ENCODE measurements around the gene COL15A1. TPM values are rescaled to one million over a fixed set of nuclear protein-coding genes. Genes with fewer than 3 reads are reported as not detected.
A peak's percentile ranks its signal among the peaks of the same experiment; 100 is the strongest.

COL15A1 gene
- total RNA-seq, 4 donors from 2014 or later: 20.7 to 98.5 (median 55.0) TPM

GRCh38 chr9:99103901-99104458 lies 160.3 kb downstream of the COL15A1 start:
- TF ChIP-seq CTCF (IDR thresholded peaks at IDR 0.05): no peak
- DNase-seq (ENCODE audit: low spot score) (no peak), ATAC-seq (ENCODE audit: low FRiP score) (peak; percentile 3)

DNA sequence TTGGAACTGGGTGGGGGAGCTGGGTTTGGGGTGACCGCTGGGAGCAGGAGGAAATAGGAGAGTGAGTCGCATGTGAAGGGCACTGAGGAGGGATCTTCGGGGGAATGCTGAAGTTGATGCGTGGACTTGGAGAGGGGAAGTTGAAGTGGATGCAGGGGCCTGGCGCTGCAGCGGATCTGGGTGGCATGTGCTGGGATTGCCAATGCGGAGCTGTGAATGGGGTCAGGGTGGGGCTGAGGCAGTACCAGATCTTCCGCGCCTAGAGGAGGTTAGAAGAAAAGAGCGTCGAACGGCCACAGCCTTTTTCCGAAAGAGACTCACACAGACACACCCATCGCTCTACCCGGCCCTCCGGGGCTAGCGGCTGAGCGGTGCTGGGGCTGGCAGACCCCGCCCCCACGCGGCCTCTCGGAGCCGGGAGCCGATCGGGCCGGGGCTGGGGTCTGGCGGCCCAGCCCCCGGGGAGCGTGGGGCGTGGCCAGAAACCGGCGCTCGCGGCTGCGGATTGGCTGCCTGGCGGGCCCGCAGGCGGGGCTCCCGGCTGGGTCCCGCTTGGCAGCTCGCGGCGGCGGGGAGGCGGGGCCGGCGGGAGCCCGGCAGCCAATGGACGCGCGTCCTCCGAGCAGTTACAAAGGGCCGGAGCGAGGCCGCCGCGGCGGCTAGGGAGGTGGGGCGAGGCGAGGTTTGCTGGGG lies 160.9 kb downstream of the COL15A1 start, which contains the start of gene TGFBR1:
Gene TGFBR1, plus strand, starts transcription at position 655 of the 693 bp plus-strand sequence. CDS start 93 bp downstream, outside the sequence.
- peak; percentile 58 for DNase-seq (ENCODE audit: low spot score)
- ATAC-seq (ENCODE audit: low FRiP score): peak; percentile 91
- TF ChIP-seq CTCF (IDR thresholded peaks at IDR 0.05): no peak

- ATAC-seq (ENCODE audit: low FRiP score): peak; percentile 93
- DNase-seq (ENCODE audit: low spot score): peak; percentile 51
- no peak for TF ChIP-seq CTCF (IDR thresholded peaks at IDR 0.05)
Measured at GRCh38 chr9:99105152-99106043, 161.7 kb downstream of the COL15A1 start.

DNA sequence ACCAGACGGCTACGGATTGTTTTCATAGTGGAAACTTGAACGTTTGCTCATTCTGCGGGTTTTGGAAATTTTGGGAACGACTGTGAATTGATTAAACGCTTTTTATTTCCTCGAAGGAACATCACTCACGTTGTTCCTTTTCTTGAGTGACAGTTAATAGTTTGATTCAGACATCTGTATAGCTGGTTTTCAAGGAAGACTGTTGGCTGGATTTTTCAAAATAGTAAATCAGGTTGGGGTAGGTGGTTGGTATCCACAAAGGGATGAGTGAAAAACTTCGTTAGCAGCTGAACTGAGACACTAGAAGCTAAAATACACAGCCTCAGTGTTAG lies 162.3 kb downstream of the COL15A1 start:
- DNase-seq (ENCODE audit: low spot score): no peak
- TF ChIP-seq CTCF (IDR thresholded peaks at IDR 0.05): no peak
- ATAC-seq (ENCODE audit: low FRiP score): no peak

DNA sequence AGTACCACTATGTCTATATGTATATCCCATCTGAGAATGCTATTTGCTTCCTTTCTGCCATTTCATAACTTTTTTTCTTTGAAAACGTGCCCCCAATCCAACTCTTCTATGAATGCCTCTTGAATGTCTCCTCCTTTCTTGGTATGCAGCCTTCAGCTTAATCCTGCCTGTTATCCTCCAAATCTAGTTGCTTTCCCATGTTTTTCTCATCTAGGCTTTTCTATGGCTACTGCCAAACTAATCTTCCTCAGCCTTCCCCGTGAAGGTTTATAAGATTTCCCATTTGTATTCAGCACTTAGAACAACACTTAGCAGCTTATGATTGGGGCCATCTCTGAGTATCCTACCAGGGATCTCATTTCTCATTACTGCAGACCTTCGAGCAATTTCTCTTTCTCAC lies 163.7 kb downstream of the COL15A1 start:
- DNase-seq (ENCODE audit: low spot score) (no peak), ATAC-seq (ENCODE audit: low FRiP score) (no peak)
- TF ChIP-seq CTCF (IDR thresholded peaks at IDR 0.05): no peak

- no peak for DNase-seq (ENCODE audit: low spot score)
- ATAC-seq (ENCODE audit: low FRiP score): no peak
- no peak for TF ChIP-seq CTCF (IDR thresholded peaks at IDR 0.05)
Measured at GRCh38 chr9:99108131-99108530, 164.4 kb downstream of the COL15A1 start.
